ENCODE results near the gene CD4.
A peak's percentile ranks its signal among the peaks of the same experiment; 100 is the strongest.

Gene CD4

DNA sequence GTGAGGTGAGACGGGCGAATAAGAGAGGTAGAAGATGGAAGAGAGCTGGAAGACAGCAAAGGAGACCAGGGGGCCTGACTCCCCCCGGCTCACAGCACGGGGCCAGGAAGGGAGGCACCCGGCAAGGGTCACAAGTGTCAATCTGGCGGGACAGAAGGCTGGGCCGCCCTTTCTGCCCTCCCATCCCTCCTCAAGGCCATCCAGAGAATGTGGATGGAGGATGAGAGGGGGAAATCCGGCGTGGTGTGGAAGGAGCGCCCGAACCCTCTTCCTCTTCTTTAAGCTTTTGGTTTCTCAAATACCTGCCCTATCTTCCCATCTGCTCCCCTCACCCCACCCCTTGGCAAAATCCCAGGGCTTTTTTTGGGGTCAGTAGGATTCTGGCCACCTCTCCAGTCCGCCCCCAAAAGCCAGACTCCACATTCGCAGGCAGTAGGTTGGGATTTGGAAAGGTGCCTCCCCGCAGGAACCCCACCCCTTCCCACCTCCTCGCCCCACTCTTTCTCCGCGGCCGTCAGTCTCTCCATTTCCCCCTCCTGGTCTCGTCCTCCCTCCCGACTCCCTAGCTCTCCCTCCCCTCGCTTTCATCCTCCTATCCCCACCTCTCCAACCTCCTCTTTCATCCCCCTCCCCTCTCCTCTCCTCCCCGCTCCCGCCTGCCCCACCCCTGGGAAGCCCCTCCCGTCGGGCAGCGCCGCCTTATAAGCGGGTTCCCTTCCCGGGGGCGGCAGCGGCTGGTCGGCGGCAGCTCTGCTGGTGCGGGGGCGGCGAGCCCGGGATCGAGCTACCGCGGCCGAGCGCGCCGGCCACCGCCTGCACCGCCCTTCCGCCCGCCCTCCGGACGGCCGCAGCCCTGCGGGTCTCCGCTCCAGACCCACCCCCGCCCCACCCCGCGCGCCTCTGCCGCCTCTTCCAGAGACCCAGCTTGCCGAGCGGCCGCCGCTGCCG lies 23.4 kb upstream of the CD4 start, which contains the start of gene PTMS:
TSS of gene PTMS (plus strand) at position 730 of the 948 bp plus-strand sequence. CDS start 343 bp downstream, outside the sequence.
- TF ChIP-seq, protein P1, sequence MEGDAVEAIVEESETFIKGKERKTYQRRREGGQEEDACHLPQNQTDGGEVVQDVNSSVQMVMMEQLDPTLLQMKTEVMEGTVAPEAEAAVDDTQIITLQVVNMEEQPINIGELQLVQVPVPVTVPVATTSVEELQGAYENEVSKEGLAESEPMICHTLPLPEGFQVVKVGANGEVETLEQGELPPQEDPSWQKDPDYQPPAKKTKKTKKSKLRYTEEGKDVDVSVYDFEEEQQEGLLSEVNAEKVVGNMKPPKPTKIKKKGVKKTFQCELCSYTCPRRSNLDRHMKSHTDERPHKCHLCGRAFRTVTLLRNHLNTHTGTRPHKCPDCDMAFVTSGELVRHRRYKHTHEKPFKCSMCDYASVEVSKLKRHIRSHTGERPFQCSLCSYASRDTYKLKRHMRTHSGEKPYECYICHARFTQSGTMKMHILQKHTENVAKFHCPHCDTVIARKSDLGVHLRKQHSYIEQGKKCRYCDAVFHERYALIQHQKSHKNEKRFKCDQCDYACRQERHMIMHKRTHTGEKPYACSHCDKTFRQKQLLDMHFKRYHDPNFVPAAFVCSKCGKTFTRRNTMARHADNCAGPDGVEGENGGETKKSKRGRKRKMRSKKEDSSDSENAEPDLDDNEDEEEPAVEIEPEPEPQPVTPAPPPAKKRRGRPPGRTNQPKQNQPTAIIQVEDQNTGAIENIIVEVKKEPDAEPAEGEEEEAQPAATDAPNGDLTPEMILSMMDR (IDR thresholded peaks at IDR 0.05; ENCODE audit: insufficient read depth, low read depth, low read length, missing control alignments): no peak
- DNase-seq (ENCODE audit: low read depth): peak; percentile 53
- H3K4me3 ChIP-seq (ENCODE audit: low read depth, low read length): peak within 1 kb of the TSS; percentile 69

DNA sequence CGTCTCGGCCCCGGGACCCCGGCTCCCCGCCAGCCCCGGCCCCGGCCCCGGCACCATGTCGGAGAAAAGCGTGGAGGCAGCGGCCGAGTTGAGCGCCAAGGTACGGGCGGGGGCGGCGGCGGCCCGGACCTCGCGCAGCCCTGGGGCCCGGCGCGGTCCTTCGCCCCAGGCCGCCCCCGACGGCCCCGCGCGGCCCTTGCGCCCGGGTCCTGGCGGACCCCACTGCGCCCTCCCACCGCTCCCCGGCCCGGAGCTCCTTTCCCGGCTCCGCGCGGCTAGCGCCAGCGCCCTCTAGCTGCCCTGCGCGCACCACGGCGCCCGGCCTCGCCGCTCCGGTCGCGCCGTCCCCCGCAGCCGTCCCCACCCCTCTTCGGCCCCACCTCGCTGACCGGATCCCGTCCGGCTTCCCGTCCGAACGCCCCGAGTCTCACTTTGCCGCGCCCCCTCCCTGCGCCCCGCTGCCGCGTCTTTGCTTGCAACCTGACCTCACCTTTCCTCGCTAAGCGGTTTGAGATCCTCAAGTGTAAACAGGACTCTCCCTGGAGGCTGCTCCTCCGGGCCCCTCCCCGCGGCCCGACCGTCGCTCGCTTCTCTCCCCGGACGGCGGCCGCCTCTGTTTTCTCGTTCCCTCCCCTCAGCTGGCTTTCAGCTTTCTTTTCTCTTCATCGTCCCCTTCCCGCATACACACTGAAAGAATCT lies 22.5 kb upstream of the CD4 start:
- TF ChIP-seq, protein P1 (IDR thresholded peaks at IDR 0.05; ENCODE audit: insufficient read depth, low read depth, low read length, missing control alignments): peak; percentile 69
- peak; percentile 77 for DNase-seq (ENCODE audit: low read depth)
- peak overlapping the region; percentile 69 for H3K4me3 ChIP-seq (ENCODE audit: low read depth, low read length)

DNA sequence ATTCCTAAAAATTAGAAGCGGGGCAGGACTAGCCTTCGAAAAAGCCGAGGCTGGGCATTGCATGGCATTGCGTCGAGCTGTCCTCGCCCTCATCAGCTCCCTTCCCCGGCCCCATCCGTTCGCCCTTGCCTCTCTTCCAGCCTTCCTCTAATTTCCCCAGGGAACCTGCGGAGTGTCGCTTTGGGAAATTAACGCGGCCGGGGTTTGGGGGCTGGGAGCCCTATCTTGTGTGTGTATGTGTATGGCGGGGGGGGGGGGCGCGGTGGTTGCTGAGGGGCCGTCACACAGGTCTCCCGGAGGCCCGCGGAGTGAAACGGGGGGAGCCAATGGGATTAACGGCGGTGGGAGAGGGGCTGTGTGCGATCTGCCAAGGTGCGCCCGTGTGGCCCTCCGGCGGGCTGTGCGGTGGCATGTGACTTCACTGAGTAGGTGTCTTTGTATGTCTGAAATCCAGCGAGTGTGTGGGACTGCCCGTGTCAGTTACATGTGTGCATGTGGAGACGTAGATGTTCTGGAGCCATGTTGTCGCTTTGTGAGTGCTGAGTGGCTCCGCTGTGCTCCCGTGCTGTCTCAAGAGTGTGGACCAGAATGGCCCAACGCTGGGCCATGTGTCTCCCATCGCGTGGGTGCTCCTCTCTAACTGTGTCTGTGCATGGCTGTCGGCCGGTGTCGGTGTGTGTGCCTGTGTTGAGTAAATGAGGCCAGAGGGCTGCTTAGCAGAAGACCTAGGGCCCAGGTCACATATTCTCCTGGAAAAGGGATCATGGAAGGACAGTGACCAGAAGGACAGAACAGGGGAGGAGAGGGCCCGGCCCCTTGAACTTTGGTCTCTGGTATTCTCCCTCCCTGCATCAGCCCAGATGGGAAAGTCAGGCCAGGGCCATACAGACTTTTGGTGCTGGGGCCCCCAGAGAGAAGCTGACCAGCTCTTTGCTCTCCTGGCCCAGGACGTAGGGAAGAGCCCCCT lies 21.7 kb upstream of the CD4 start:
- no peak for DNase-seq (ENCODE audit: low read depth)
- TF ChIP-seq, protein P1 (IDR thresholded peaks at IDR 0.05; ENCODE audit: insufficient read depth, low read depth, low read length, missing control alignments): no peak

DNA sequence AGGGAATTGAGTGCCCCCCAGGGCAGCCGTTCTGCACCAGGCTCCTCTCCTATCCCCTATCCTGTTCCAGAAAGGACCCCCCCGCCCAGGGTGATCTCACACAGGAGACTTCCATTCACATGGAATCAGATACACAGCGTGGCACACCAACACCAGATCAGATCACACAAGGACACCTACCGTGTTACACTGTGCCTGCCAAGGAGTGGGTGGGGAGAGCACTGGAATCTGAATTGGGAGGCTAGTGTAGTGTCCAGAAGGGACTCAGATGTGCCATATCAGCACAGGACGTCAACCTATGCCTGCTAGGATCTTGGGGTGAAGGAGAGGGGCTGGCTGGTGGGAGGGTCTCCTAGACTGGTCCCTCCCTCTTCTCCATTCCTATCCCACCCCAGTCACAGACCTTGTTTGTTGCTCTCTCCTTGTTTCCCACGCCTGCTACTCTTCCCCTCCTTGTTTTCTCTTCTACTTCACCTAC lies 20.9 kb upstream of the CD4 start:
- TF ChIP-seq, protein P1 (IDR thresholded peaks at IDR 0.05; ENCODE audit: insufficient read depth, low read depth, low read length, missing control alignments): no peak
- no peak overlapping the region for H3K4me3 ChIP-seq (ENCODE audit: low read depth, low read length)
- DNase-seq (ENCODE audit: low read depth): no peak

More for the DNA sequence above, 21.7 kb upstream of the CD4 start:
- peak overlapping the region; percentile 69 for H3K4me3 ChIP-seq (ENCODE audit: low read depth, low read length)

DNA sequence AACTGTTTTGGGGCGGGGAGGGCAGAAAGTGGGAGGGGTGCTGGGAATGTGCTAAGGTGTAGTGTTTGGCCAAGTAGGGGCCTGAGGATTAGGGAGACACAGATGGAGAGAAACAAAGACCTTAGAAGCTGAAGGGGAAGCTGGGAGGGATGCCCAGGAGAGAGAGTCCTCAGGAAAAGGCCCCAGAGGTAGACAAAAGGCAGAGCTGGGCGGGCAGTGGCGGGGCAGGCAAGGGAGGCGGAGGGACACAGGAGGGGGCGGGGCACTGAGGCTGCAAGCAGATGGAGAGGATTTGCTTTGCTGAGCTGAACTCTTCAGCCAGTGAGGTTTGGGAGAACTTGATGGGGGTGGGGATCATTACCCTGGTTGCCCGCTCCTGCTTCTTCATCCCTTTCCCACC lies 20.3 kb upstream of the CD4 start:
- H3K4me3 ChIP-seq (ENCODE audit: low read depth, low read length): no peak overlapping the region
- TF ChIP-seq, protein P1 (IDR thresholded peaks at IDR 0.05; ENCODE audit: insufficient read depth, low read depth, low read length, missing control alignments): no peak
- DNase-seq (ENCODE audit: low read depth): no peak

DNA sequence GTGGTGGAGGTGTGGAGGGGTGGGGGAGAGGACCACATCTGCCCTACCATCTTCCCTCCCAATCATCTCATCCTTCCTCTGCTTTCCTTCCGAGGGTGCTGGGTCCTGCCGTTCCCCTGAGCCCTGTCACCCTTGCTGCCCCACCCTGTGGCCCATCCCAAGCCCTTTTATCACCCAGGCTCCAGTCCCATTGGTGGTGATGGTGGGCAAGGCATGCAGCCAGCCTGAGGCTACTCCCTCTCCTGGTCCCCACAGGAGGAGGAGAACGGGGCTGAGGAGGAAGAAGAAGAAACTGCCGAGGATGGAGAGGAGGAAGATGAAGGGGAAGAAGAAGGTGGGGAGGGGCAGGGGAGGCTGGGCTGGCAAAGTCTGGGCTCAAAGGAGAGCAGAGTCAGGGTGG lies 19.7 kb upstream of the CD4 start:
- TF ChIP-seq, protein P1 (IDR thresholded peaks at IDR 0.05; ENCODE audit: insufficient read depth, low read depth, low read length, missing control alignments): no peak
- no peak for DNase-seq (ENCODE audit: low read depth)
- no peak overlapping the region for H3K4me3 ChIP-seq (ENCODE audit: low read depth, low read length)
